HG03571 (cell line): ENCODE results near the gene COX10.
"Not testable (repeated sequence)": the region's sequence is repeated elsewhere in the genome, so short reads cannot be mapped to it uniquely, and the experiment has no call there.

Experiments used
- ATAC-seq: cut with Tn5 transposase; IDR thresholded peaks from one replicate; pipeline ENCODE4 v1.9.1; 2021; ENCODE audit not compliant: unreplicated experiment

The COX10 gene

GRCh38 chr17:14118951-14119350 is 49.6 kb downstream of the COX10 start:
- ATAC-seq: no peak

- no peak for ATAC-seq
Observed at GRCh38 chr17:14119546-14119945, 50.2 kb downstream of the COX10 start.

DNA sequence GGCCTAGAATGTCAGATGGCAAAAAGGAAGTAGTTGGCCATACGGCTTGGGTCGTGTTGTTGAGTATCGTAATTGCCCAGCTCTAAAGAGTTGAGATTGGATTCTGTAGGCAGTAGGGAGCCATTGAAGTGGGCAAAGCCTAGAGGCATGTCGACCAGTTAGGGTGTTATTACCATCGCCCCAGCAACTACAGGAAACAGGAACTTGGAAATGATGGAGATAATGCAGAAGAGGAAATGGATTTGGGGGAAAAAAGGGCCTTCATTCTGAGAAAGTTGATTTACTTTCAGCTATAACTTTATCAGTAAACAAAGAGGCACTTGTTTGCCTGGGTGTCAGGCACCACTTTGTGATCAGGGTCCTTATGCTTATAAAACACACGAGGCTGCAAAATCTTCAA is 52.6 kb downstream of the COX10 start:
- ATAC-seq: no peak

DNA sequence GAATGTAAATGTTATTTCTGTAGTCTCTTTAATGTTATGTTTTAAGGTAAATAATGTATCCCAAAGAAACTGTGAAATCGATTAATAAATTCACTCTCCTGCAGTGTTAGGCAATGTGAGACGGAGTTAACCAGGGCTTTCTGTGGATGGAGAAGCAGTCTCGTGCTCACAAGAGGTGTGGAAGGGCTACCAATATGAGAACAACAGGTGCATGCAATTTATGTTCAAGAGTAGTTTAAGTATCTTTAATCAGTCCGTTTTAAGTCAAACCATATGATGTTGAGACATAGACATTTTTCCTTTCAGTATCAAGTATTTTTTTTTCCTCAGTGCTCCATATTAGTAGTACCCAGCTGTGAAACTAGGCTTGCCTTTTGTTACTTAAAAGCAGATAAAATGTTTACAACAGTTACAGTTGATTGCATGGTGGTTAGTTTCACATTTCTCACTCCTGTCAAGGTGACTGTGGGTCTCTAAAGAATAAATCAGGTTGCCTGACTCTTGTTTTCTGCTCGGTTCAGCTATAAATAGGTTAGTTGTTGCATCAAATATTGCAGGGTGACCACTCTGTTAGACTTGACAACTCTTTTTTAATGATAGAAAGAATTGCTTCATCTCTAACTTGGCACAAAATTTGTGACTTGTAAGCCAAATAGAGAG is 54.4 kb downstream of the COX10 start:
- no peak for ATAC-seq

- no peak for ATAC-seq
Observed at GRCh38 chr17:14124854-14125253, 55.5 kb downstream of the COX10 start.

DNA sequence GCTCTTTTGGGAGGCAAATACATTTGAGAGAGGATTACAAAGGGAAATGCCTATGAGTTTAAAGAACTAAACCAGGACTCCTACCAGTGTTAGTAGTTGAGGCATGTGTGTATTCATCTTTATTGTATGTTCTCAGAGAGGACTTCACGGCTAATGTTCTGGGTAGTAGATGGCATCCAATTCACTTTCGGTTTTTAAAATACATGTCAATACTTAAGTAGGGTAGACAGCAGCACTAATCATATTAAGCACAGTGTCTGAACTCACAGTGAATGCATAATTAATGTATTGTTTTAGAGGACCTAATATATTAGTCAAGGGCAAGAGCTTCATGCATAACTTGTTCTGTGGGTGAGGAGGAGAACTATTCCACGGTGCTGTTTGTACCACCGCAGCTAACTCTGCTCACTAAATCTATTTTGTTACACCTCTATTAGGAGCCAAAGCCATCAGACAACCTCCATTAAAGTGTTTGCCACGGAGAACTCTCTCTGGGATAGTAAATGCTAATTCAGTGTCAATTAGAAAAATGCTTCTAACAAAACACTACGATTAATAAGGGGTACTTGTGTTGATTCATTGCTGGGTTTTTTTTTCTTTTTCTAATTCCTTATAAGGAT is 56.3 kb downstream of the COX10 start:
- ATAC-seq: no peak

GRCh38 chr17:14133104-14133503 is 63.8 kb downstream of the COX10 start:
- no peak for ATAC-seq

DNA sequence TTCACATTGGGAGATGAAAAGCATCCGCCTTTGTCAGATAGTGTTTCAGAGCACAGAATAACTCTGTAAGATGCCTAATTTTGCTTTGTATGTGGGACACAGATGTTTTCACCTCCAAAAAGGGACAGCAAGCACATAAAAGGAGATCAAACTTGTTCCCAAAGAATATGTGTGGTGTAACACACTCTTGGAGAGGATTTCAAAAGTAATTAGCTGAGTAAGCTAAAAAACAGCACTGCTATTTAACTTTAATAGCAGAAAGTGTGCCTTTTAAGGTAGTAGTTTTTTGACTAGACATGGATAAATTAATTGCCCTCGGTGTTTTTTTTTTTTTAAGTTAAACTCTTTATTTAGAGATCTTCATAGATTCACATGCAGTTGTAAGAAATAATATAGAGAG is 65.2 kb downstream of the COX10 start:
- ATAC-seq: no peak

DNA sequence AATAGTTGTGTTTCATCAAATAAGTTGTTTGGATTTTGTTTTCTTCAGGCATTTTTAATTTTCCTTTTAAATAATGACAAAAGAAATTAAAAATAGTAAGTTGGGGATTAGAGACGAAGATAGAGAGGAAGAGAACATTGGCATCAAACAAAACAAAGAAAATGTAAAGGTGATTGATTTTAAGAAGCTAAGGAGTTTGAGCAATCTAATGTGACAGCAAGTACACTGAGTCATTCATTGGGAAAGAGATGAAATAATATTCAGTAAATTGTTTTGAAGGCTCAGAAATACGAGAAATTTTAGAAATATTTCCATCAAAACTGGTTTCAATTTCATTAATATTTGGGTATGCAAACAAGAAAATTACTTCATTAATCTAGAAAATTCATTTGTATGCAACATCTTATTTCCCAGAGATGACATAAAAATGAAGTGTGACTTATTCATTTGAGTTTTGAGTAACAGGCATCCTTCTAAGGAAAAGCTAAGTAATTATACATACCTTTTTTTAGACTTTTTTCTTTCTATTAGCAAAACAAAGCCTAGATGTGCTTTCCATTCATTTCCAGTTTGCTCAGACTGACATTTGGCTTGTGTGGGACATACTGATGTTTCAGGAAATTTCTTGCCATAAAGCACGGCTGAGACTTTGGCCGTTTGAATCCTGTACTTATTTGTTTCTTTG is 66.7 kb downstream of the COX10 start:
- ATAC-seq: no peak

DNA sequence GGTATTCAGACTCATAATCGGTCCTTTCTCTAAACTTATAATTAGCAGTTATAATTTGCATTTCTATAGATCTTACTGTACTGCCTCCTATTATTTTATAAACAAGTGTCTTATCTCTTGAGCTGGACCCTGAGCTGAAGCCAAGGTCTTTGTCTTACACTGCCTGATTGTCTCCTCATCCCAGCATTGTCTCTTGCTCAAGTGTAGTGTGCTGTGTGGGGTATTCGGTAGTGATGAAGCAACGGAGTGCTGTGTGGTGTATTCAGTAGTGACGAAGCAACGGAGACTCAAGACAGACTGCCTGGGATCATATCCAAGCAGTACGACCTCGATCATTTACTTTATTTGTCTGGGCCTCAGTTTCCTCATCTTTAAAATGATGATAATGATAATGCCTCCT is 69.3 kb downstream of the COX10 start:
- ATAC-seq: no peak

GRCh38 chr17:14143688-14144087 is 74.4 kb downstream of the COX10 start:
- no peak for ATAC-seq

DNA sequence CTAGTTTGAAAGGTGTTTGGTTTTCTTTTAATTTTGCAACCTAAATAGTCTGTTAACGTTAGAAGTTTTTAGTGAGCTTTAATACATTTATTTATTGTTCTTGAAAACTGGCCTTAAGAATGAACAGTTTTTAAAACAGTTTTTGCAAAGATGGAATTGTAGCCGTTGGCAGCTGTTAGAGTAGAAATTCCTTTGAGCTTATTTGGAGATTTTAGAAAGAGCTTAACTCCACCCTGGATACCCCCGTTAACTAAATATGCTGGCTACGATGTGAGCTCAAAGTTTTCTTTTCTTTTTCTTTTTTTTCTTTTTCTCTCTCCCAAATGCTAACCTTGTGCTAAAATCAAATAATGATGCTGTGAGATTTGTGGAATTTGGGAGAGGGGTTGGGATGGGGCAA is 75.2 kb downstream of the COX10 start:
- ATAC-seq: no peak

DNA sequence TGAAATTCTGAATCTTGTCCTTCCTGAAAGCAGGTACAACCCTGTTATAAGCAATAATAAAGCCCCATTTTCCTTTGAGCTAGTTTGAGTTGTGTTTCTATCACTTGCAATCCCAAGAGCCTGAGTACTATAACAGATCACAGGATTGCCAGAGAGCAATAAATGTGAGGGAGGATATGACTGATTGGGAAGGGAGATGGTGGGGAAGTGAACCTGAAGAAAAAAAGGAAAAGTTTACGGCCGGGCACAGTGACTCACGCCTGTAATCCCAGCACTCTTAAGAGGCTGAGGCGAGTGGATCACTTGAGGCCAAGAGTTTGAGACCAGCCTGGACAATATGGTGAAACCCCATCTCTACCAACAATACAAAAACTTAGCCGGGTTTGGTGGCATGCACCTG is 80.4 kb downstream of the COX10 start:
- no peak for ATAC-seq

DNA sequence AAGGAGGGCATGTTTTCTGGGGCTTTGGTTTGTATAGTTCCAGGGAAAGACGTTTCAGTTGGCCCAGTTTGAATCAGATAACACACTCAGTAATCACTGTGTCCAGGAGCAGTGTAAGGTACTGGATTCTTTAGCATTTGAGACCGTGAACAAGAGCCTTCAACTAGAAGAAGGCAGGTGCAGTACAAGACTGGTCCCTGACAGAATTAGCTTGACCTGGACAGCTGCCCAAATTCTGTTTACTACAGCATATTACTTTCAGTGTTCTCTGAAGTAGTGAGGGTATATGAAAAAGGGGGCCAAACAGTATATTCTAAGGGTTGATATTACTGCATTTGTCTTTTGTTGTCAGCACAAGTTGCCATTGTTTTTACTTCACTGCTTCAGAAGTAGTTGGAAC is 81.3 kb downstream of the COX10 start:
- ATAC-seq: no peak

DNA sequence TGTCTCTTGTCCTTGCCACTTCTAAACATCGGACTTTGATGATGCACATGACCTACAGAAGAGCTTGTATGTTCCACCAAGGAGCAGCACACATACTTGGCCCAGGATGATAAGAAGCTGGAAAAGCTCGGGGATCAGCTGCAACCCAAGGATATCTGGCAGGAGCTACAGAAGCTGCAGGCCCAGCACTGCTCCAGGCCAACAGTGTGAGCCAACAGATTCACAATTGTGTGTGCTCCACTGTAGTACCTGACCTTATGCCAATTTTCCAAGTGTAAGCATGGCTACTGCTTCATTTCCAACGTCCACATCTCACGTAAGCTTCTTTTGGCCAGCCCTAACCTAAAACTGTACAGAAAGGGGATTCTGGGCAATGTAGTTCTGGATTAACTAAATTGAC is 83.4 kb downstream of the COX10 start:
- ATAC-seq: no peak

DNA sequence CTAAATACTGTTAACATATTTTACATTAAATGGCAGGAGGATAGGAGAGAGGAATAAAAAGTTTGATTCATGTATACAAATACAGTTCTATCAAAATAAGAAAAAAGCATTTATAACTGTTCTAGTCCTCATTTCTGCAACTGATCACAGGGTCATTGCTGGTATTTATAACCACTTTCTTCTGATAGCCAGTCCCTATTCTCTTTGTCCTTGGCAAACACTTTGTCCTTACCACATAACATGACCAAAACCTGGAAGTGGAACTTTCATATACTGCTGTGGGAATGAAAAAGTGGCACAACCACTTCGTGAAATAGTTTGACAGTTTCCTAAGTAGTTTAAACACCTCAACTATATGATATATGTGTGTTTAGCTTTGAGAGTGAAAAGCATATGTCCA is 84.1 kb downstream of the COX10 start:
- ATAC-seq: no peak

DNA sequence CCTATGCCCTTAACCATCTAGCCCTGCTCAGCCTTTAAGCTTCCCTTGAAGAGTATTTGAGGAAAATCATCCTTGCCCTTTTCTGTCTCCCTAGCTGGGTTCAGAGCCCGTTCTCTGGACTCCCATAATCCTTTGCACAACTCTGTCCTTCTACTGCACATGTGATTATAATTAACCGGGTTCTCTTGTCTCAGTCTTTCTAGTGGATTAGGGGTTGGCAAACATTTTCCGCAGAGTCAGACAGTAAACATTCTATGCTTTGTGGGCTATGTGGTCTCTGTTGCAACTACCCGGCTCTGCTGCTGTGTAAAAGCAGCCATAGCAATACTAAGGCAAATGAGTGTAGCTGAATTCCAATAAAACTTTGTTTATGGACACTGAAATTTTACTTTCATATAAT is 87.4 kb downstream of the COX10 start:
- no peak for ATAC-seq

DNA sequence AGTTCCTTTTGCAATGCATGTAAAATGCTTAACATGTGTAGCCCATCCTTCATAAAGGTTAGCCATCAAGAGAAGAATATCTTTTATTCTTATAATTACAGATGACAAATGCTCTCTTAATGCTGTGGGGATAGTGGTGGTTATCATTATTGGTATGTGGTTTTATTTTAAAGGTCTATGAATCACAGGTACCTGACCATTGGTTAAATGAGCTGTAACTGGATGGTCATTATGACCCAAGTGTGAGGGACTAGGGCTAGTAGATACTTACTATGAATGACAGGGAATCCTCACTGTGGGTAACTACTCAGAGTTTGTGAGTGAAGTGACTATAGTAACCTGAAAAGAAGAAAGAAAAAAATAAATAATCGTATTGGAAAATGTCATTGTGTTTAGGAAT is 88.5 kb downstream of the COX10 start:
- ATAC-seq: no peak

- no peak for ATAC-seq
Observed at GRCh38 chr17:14158707-14159106, 89.4 kb downstream of the COX10 start.

DNA sequence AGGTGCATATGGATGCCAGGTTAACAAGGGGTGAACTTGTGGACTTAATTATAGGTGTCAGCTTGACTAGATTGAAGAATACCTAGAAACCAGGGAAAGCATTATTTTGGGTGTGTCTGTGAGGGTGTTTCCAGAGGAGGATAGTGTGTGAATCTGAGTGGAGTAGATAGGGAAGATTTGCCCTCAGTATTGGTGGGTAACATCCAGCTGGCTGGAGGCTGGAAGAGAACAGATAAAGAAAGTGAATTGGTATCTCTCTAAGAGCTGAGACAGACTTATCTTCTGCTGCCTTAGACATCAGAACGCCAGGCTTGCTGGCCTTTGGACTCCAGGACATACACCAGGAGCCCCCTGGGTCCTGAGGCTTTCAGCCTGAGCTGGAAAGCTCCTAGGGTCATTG is 92.1 kb downstream of the COX10 start:
- no peak for ATAC-seq

GRCh38 chr17:14165616-14166015 is 96.3 kb downstream of the COX10 start:
- ATAC-seq: no peak

- not testable (repeated sequence) for ATAC-seq
Observed at GRCh38 chr17:14167831-14168230, 98.5 kb downstream of the COX10 start.

GRCh38 chr17:14168582-14168981 is 99.3 kb downstream of the COX10 start:
- ATAC-seq: no peak
